Liver (tissue), 9 donors: ENCODE results near the gene ABCA6. TPM values are rescaled to one million over a fixed set of nuclear protein-coding genes. Genes with fewer than 3 reads are reported as not detected.

ENCODE experiments used
- DNase-seq: peaks from one replicate; pipeline ENCODE4 v3.0.0-alpha.2; 2017; ENCODE audit warnings: low spot score
- H3K27ac ChIP-seq, 2 donors: one replicate each; pipeline ENCODE4 v1.7.0; 2013; ENCODE audit warnings: inconsistent platforms in 2 of 2, low read length in 2 of 2, control low read depth in 1 of 2, low read depth in 1 of 2, mild to moderate bottlenecking in 1 of 2
- H3K27me3 ChIP-seq, 4 donors: one replicate each; pipeline versions ENCODE4 v1.6.1 to v1.7.0; 2013; ENCODE audit warnings: low read length in 3 of 4, inconsistent platforms in 1 of 4, mild to moderate bottlenecking in 1 of 4, moderate library complexity in 1 of 4; ENCODE audit not compliant: control insufficient read depth in 4 of 4, insufficient read depth in 4 of 4
- H3K36me3 ChIP-seq, 4 donors: one replicate each; pipeline versions ENCODE4 v1.6.1 to v1.7.0; 2013; ENCODE audit warnings: low read length in 3 of 4, mild to moderate bottlenecking in 3 of 4, low read depth in 1 of 4, moderate library complexity in 1 of 4; ENCODE audit not compliant: control insufficient read depth in 4 of 4, insufficient read depth in 3 of 4
- H3K4me1 ChIP-seq, 4 donors: one replicate each; pipeline versions ENCODE4 v1.6.1 to v1.7.0; 2013; ENCODE audit warnings: low read length in 3 of 4, mild to moderate bottlenecking in 3 of 4, moderate library complexity in 1 of 4; ENCODE audit not compliant: control insufficient read depth in 4 of 4, insufficient read depth in 4 of 4
- H3K4me3 ChIP-seq, 3 donors: one replicate each; pipeline versions ENCODE4 v1.6.1 to v1.7.0; 2013; ENCODE audit warnings: low read length in 3 of 3, control low read depth in 1 of 3, low read depth in 1 of 3, mild to moderate bottlenecking in 1 of 3
- H3K9ac ChIP-seq, 2 donors: one replicate each; pipeline ENCODE4 v1.7.0; 2013; ENCODE audit warnings: low read length in 2 of 2, mild to moderate bottlenecking in 2 of 2, moderate library complexity in 2 of 2, control low read depth in 1 of 2, low read depth in 1 of 2
- H3K9me3 ChIP-seq, 4 donors: one replicate each; pipeline versions ENCODE4 v1.6.1 to v1.7.0; 2013; ENCODE audit warnings: low read length in 3 of 4; ENCODE audit not compliant: control insufficient read depth in 4 of 4
- EGR1 ChIP-seq, 2 donors: IDR thresholded peaks; 2 replicates each; pipeline ENCODE4 v1.6.1; 2016 to 2018; ENCODE audit warnings: antibody characterized with exemption in 2 of 2, low read depth in 2 of 2
- FOXA1 ChIP-seq: IDR thresholded peaks from 2 replicates; pipeline ENCODE4 v1.6.1; 2016; ENCODE audit warnings: antibody characterized with exemption
- FOXA2 ChIP-seq: IDR thresholded peaks from 2 replicates; pipeline ENCODE4 v1.6.1; 2016; ENCODE audit warnings: antibody characterized with exemption
- GABPA ChIP-seq, 2 donors: IDR thresholded peaks in 1 of 2; conservative IDR thresholded peaks in 1 of 2; 2 replicates each; pipeline ENCODE4 v1.6.1; 2016; ENCODE audit warnings: antibody characterized with exemption in 2 of 2, mild to moderate bottlenecking in 1 of 2, moderate library complexity in 1 of 2
- HNF4A ChIP-seq, 2 donors: conservative IDR thresholded peaks; 2 replicates each; pipeline ENCODE4 v1.6.1; 2016; ENCODE audit warnings: antibody characterized with exemption in 2 of 2, mild to moderate bottlenecking in 2 of 2
- HNF4G ChIP-seq: IDR thresholded peaks from 2 replicates; pipeline ENCODE4 v1.6.1; 2016; ENCODE audit warnings: antibody characterized with exemption
- JUND ChIP-seq, 2 donors: IDR thresholded peaks; 2 replicates each; pipeline ENCODE4 v1.6.1; 2016; ENCODE audit warnings: antibody characterized with exemption in 2 of 2
- NR2F2 ChIP-seq: IDR thresholded peaks from 2 replicates; pipeline ENCODE4 v1.6.1; 2016; ENCODE audit warnings: antibody characterized with exemption
- RAD21 ChIP-seq, 2 donors: IDR thresholded peaks; 2 replicates each; pipeline ENCODE4 v1.6.1; 2016; ENCODE audit warnings: antibody characterized with exemption in 2 of 2, mild to moderate bottlenecking in 2 of 2
- RXRA ChIP-seq, 2 donors: IDR thresholded peaks; 2 replicates each; pipeline ENCODE4 v1.6.1; 2017 to 2018; ENCODE audit warnings: antibody characterized with exemption in 2 of 2, mild to moderate bottlenecking in 1 of 2
- SP1 ChIP-seq: IDR thresholded peaks from 2 replicates; pipeline ENCODE4 v1.6.1; 2018; ENCODE audit warnings: antibody characterized with exemption, mild to moderate bottlenecking
- TAF1 ChIP-seq: conservative IDR thresholded peaks from 2 replicates; pipeline ENCODE4 v1.6.1; 2016; ENCODE audit warnings: antibody characterized with exemption, mild to moderate bottlenecking
- YY1 ChIP-seq: IDR thresholded peaks from 2 replicates; pipeline ENCODE4 v1.6.1; 2016; ENCODE audit warnings: antibody characterized with exemption, mild to moderate bottlenecking
- WGBS: extraction: QIAGEN DNeasy Blood & Tissue Kit; methylation state at CpG from one replicate; pipeline ENCODE4 v1.1.7; 2013; 5-methylcytosine and 5-hydroxymethylcytosine counted together
- polyA plus RNA-seq, 2 donors: library from polyadenylated mRNA; stranded (reverse) in 1 of 2; unstranded in 1 of 2; fragments of 200-250 nt in 1 of 2; fragments of >200 nt in 1 of 2; fragmentation: Nextera tagmentation in 1 of 2; extraction: Ambion mirVana in 1 of 2; gene quantifications; one replicate each; pipeline versions ENCODE4 v1.2.1 to v1.2.3, GENCODE V29; 2013 to 2015
- total RNA-seq, 2 donors: library from RNA; depleted of rRNA; stranded (reverse); fragments of >200 nt; gene quantifications; one replicate each; pipeline ENCODE4 v1.2.3, GENCODE V29; 2014
- TF ChIP-seq, protein P1 (sequence below): IDR thresholded peaks from 2 replicates; pipeline ENCODE4 v1.6.1; 2016; ENCODE audit warnings: antibody characterized with exemption
- TF ChIP-seq, protein P2 (sequence below): IDR thresholded peaks from 2 replicates; pipeline ENCODE4 v1.6.1; 2016; ENCODE audit warnings: antibody characterized with exemption, mild to moderate bottlenecking
- TF ChIP-seq, protein P3 (sequence below): IDR thresholded peaks from 2 replicates; pipeline ENCODE4 v1.6.1; 2016; ENCODE audit warnings: antibody characterized with exemption
- TF ChIP-seq, protein P4 (sequence below): IDR thresholded peaks from 2 replicates; pipeline ENCODE4 v1.6.1; 2016; ENCODE audit warnings: antibody characterized with exemption
- TF ChIP-seq, protein P5 (sequence below): fragments of 150-350 bp; IDR thresholded peaks from 2 replicates; pipeline ENCODE4 v1.5.1; 2017; ENCODE audit warnings: improper control_type of control experiment, low read depth, low read length; ENCODE audit not compliant: missing input control
- donor health status: healthy.
- donor health status: healthy.
- donor health status: healthy.
- donor health status: healthy.
- donor health status: healthy.

The ABCA6 gene
- total and polyA plus RNA-seq, 4 donors: 37.5 to 158 (median 47.5) TPM

DNA sequence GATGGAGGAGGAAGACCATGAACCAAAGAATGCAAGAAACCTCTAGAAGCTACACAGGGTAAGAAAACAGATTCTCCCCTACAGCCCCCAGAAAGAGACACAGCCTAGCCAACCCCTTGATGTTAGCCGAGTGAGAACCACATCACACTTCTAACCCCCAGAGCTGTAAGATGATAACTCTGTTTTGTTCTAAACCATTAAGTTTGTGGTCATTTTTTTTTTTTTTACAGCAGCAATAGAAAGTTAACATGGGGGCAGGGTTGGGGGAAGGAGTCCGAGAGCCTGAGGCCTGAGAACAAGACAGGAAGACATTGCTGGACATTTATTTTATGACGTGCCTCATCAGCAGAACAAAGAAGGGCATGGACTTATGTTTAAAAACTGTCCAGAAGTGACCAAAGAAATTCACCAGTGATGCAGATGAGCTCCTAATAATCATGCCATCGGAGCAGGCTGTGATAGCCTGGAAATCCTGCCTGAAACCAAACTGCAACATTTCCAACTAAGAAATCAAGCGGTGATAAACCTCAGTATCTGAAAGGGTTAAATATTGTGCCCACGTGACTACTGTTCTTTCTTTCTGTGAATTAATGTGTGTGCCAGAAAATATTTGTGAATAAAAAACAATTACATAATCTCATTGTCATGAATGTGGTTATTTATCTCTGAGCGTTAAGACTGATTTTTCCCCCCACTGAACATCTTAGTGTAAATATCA is 82.1 kb downstream of the ABCA6 start:
- no peaks in the 10 kb centered on the region for H3K27me3 ChIP-seq
- no peak for DNase-seq
- no peak overlapping the region for H3K9ac ChIP-seq
- TF ChIP-seq TAF1: no peak
- TF ChIP-seq FOXA1: no peak
- no peak for TF ChIP-seq JUND (IDR thresholded peaks at IDR 0.05)
- TF ChIP-seq, protein P1, sequence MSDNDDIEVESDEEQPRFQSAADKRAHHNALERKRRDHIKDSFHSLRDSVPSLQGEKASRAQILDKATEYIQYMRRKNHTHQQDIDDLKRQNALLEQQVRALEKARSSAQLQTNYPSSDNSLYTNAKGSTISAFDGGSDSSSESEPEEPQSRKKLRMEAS: no peak
- no peak for TF ChIP-seq RXRA (IDR thresholded peaks at IDR 0.05)
- TF ChIP-seq, protein P2, sequence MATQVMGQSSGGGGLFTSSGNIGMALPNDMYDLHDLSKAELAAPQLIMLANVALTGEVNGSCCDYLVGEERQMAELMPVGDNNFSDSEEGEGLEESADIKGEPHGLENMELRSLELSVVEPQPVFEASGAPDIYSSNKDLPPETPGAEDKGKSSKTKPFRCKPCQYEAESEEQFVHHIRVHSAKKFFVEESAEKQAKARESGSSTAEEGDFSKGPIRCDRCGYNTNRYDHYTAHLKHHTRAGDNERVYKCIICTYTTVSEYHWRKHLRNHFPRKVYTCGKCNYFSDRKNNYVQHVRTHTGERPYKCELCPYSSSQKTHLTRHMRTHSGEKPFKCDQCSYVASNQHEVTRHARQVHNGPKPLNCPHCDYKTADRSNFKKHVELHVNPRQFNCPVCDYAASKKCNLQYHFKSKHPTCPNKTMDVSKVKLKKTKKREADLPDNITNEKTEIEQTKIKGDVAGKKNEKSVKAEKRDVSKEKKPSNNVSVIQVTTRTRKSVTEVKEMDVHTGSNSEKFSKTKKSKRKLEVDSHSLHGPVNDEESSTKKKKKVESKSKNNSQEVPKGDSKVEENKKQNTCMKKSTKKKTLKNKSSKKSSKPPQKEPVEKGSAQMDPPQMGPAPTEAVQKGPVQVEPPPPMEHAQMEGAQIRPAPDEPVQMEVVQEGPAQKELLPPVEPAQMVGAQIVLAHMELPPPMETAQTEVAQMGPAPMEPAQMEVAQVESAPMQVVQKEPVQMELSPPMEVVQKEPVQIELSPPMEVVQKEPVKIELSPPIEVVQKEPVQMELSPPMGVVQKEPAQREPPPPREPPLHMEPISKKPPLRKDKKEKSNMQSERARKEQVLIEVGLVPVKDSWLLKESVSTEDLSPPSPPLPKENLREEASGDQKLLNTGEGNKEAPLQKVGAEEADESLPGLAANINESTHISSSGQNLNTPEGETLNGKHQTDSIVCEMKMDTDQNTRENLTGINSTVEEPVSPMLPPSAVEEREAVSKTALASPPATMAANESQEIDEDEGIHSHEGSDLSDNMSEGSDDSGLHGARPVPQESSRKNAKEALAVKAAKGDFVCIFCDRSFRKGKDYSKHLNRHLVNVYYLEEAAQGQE: no peak
- TF ChIP-seq, protein P3, sequence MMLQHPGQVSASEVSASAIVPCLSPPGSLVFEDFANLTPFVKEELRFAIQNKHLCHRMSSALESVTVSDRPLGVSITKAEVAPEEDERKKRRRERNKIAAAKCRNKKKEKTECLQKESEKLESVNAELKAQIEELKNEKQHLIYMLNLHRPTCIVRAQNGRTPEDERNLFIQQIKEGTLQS: no peak
- TF ChIP-seq EGR1 (IDR thresholded peaks at IDR 0.05; ENCODE audit: low read depth in 2 of 2): no peak
- TF ChIP-seq FOXA2: no peak
- TF ChIP-seq, protein P4, sequence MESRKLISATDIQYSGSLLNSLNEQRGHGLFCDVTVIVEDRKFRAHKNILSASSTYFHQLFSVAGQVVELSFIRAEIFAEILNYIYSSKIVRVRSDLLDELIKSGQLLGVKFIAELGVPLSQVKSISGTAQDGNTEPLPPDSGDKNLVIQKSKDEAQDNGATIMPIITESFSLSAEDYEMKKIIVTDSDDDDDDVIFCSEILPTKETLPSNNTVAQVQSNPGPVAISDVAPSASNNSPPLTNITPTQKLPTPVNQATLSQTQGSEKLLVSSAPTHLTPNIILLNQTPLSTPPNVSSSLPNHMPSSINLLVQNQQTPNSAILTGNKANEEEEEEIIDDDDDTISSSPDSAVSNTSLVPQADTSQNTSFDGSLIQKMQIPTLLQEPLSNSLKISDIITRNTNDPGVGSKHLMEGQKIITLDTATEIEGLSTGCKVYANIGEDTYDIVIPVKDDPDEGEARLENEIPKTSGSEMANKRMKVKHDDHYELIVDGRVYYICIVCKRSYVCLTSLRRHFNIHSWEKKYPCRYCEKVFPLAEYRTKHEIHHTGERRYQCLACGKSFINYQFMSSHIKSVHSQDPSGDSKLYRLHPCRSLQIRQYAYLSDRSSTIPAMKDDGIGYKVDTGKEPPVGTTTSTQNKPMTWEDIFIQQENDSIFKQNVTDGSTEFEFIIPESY: no peak
- no peak for TF ChIP-seq GABPA (IDR thresholded peaks at IDR 0.05 in 1 of 2, conservative IDR thresholded peaks at IDR 0.05 in 1 of 2)
- no peak for TF ChIP-seq RAD21 (IDR thresholded peaks at IDR 0.05)
- no peak for TF ChIP-seq HNF4A (conservative IDR thresholded peaks at IDR 0.05)
- TF ChIP-seq HNF4G: no peak
- TF ChIP-seq YY1: no peak
- TF ChIP-seq NR2F2: no peak
- TF ChIP-seq, protein P5, sequence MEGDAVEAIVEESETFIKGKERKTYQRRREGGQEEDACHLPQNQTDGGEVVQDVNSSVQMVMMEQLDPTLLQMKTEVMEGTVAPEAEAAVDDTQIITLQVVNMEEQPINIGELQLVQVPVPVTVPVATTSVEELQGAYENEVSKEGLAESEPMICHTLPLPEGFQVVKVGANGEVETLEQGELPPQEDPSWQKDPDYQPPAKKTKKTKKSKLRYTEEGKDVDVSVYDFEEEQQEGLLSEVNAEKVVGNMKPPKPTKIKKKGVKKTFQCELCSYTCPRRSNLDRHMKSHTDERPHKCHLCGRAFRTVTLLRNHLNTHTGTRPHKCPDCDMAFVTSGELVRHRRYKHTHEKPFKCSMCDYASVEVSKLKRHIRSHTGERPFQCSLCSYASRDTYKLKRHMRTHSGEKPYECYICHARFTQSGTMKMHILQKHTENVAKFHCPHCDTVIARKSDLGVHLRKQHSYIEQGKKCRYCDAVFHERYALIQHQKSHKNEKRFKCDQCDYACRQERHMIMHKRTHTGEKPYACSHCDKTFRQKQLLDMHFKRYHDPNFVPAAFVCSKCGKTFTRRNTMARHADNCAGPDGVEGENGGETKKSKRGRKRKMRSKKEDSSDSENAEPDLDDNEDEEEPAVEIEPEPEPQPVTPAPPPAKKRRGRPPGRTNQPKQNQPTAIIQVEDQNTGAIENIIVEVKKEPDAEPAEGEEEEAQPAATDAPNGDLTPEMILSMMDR: no peak
- no peak for TF ChIP-seq SP1
- H3K9me3 ChIP-seq: no peaks in the 10 kb centered on the region
- H3K4me3 ChIP-seq: no peak overlapping the region
- WGBS: 76% methylated on average over 7 of the region's 7 CpGs
- H3K36me3 ChIP-seq: peaks cover 0 to 3% (median 0%) of the 10 kb centered on the region in 4 donors
- no peak overlapping the region for H3K27ac ChIP-seq
- H3K4me1 ChIP-seq: peaks cover 0 to 5% (median 2%) of the 10 kb centered on the region in 4 donors
